A549 (cell line): ENCODE data around the gene TAC1. TPM values are rescaled to one million over a fixed set of nuclear protein-coding genes. Genes with fewer than 3 reads are reported as not detected.

Source experiments
- ATAC-seq, 2 experiments: fragments of 200-7000 bp in 1 of 2; fragments of >200 bp in 1 of 2; cut with Nextera tagmentation in 1 of 2; cut with Tn5 transposase in 1 of 2; 3 replicates each; pipeline versions ENCODE4 v1.8.0 to v1.9.1; 2018 to 2020; ENCODE audit warnings: mild to moderate bottlenecking in 1 of 2, moderate library complexity in 1 of 2
- CTCF ChIA-PET: fragments of 300-600 bp; sonication (Branson Sonifier 250); formaldehyde crosslinking; extraction: SDS; loops from one replicate; lab custom pipeline; 2021; ENCODE audit warnings: antibody characterized with exemption, inconsistent platforms; lab: Yijun Ruan, JAX
- POLR2A ChIA-PET: fragments of 350-600 bp; formaldehyde crosslinking; extraction: SDS; loops from one replicate; lab custom pipeline; 2021; ENCODE audit warnings: antibody characterized with exemption, inconsistent platforms; lab: Yijun Ruan, JAX
- DNase-seq, 2 experiments: peaks; one replicate each; pipeline versions ENCODE4 v3.0.0 to v3.0.0-alpha.2; 2011 to 2016; ENCODE audit warnings: low read depth in 1 of 2, low spot score in 1 of 2
- FAIRE-seq: peaks from 2 replicates; lab custom pipeline; 2011; peaks lifted over from hg19 to GRCh38; lab: Jason Lieb, UNC
- H3K27ac ChIP-seq, 2 experiments: fragments of >200 bp; sonication (Bioruptor Twin); formaldehyde crosslinking; 3 replicates each; pipeline ENCODE4 v1.5.1; 2016 to 2017
- H3K4me1 ChIP-seq: fragments of >200 bp; sonication (Bioruptor Twin); formaldehyde crosslinking; 3 replicates; pipeline ENCODE4 v1.6.1; 2016
- H3K4me2 ChIP-seq: fragments of >200 bp; sonication (Bioruptor Twin); formaldehyde crosslinking; 3 replicates; pipeline ENCODE4 v1.6.1; 2016
- H3K4me3 ChIP-seq: fragments of >200 bp; sonication (Bioruptor Twin); formaldehyde crosslinking; 3 replicates; pipeline ENCODE4 v1.5.1; 2016
- H3K9me3 ChIP-seq: fragments of >200 bp; sonication (Bioruptor Twin); formaldehyde crosslinking; 3 replicates; pipeline ENCODE4 v1.6.1; 2016
- BCL3 ChIP-seq: fragments of >200 bp; sonication (Bioruptor Twin); formaldehyde crosslinking; IDR thresholded peaks from 3 replicates; pipeline ENCODE4 v1.6.1; 2016
- BHLHE40 ChIP-seq: IDR thresholded peaks from 2 replicates; pipeline ENCODE4 v1.6.1; 2012; ENCODE audit warnings: low read depth, low read length, inconsistent platforms
- CBX2 ChIP-seq: fragments of 200-600 bp; sonication (generic); IDR thresholded peaks from 2 replicates; pipeline ENCODE4 v1.6.1; 2016; ENCODE audit warnings: low read depth, mild to moderate bottlenecking, borderline replicate concordance
- CHD4 ChIP-seq: fragments of 200-600 bp; sonication (generic); IDR thresholded peaks from 2 replicates; pipeline ENCODE4 v1.6.1; 2016; ENCODE audit warnings: antibody characterized with exemption, mild to moderate bottlenecking, borderline replicate concordance
- EHMT2 ChIP-seq: fragments of 200-600 bp; sonication (generic); IDR thresholded peaks from 2 replicates; pipeline ENCODE4 v1.6.1; 2016; ENCODE audit warnings: antibody characterized with exemption, low read depth, mild to moderate bottlenecking, moderate library complexity
- GATA3 ChIP-seq: IDR thresholded peaks from 2 replicates; pipeline ENCODE4 v1.6.1; 2012; ENCODE audit warnings: borderline replicate concordance
- HDAC2 ChIP-seq: fragments of 200-600 bp; sonication (generic); IDR thresholded peaks from 2 replicates; pipeline ENCODE4 v1.6.1; 2016
- HOXB13 ChIP-seq: fragments of 250-450 bp; sonication (Bioruptor Pico); IDR thresholded peaks from 2 replicates; pipeline ENCODE4 v1.5.0; 2020; ENCODE audit warnings: low read depth, mild to moderate bottlenecking, moderate library complexity
- JUN ChIP-seq, 2 experiments: fragments of >200 bp; sonication (Bioruptor Twin); formaldehyde crosslinking; IDR thresholded peaks; 2 replicates in 1 of 2; 3 replicates in 1 of 2; pipeline ENCODE4 v1.6.1; 2016 to 2017
- JUNB ChIP-seq: fragments of >200 bp; sonication (Bioruptor Twin); formaldehyde crosslinking; IDR thresholded peaks from 2 replicates; pipeline ENCODE4 v1.6.1; 2016
- KDM1A ChIP-seq: fragments of 200-600 bp; sonication (generic); IDR thresholded peaks from 2 replicates; pipeline ENCODE4 v1.6.1; 2016; ENCODE audit warnings: low read depth, mild to moderate bottlenecking
- KDM5A ChIP-seq: fragments of 200-600 bp; sonication (generic); IDR thresholded peaks from 2 replicates; pipeline ENCODE4 v1.6.1; 2016; ENCODE audit warnings: antibody characterized with exemption, mild to moderate bottlenecking
- MAZ ChIP-seq: fragments of 150-350 bp; IDR thresholded peaks from 2 replicates; pipeline ENCODE4 v1.6.1; 2014; ENCODE audit warnings: antibody characterized with exemption, low read depth, low read length, borderline replicate concordance
- MYC ChIP-seq: IDR thresholded peaks from 2 replicates; pipeline ENCODE4 v1.6.1; 2012; ENCODE audit warnings: mild to moderate bottlenecking, inconsistent platforms, low read length, improper control_type of control experiment, borderline replicate concordance
- PBX3 ChIP-seq: IDR thresholded peaks from 2 replicates; pipeline ENCODE4 v1.6.1; 2012
- RARB ChIP-seq: fragments of 250-450 bp; sonication (Bioruptor Pico); IDR thresholded peaks from 2 replicates; pipeline ENCODE4 v1.8.0; 2021; ENCODE audit warnings: mild to moderate bottlenecking, moderate library complexity
- RCOR1 ChIP-seq: fragments of 150-350 bp; IDR thresholded peaks from 2 replicates; pipeline ENCODE4 v1.6.1; 2014; ENCODE audit warnings: antibody characterized with exemption, low read length, low read depth
- ZFP36 ChIP-seq: fragments of 450-650 bp; IDR thresholded peaks from 2 replicates; pipeline ENCODE4 v1.6.1; 2014; ENCODE audit warnings: borderline replicate concordance; ENCODE audit not compliant: partially characterized antibody
- ZNF302 ChIP-seq: fragments of 250-450 bp; sonication (Bioruptor Pico); IDR thresholded peaks from 2 replicates; pipeline ENCODE4 v1.9.0; 2021; ENCODE audit warnings: inconsistent platforms, mild to moderate bottlenecking, moderate library complexity
- ZSCAN20 ChIP-seq: fragments of 250-450 bp; sonication (Bioruptor Pico); IDR thresholded peaks from 2 replicates; pipeline ENCODE4 v1.8.0; 2022; ENCODE audit warnings: mild to moderate bottlenecking, moderate library complexity
- WGBS: methylation state at CpG from one replicate; pipeline ENCODE4 v1.1.6; 2017; ENCODE audit errors: missing lambda C conversion rate; 5-methylcytosine and 5-hydroxymethylcytosine counted together
- polyA plus RNA-seq, 4 experiments: library from polyadenylated mRNA; depleted of rRNA in 3 of 4; stranded (reverse); fragments of >200 nt; fragmentation: RNase III in 1 of 4; extraction: RNeasy Plus Mini Kit Qiagen cat#74134 plus additional on column Dnase treatment in 1 of 4; gene quantifications; 2 replicates in 3 of 4; 3 replicates in 1 of 4; pipeline ENCODE4 v1.2.3, GENCODE V29; 2011 to 2017
- TF ChIP-seq, protein P1 (sequence below): IDR thresholded peaks from 2 replicates; pipeline ENCODE4 v1.6.1; 2012; ENCODE audit warnings: low read depth, borderline replicate concordance
- TF ChIP-seq, protein P2 (sequence below): fragments of 200-600 bp; sonication (generic); IDR thresholded peaks from 2 replicates; pipeline ENCODE4 v1.6.1; 2016; ENCODE audit warnings: antibody characterized with exemption, mild to moderate bottlenecking, moderate library complexity
- TF ChIP-seq, protein P3 (sequence below): fragments of >200 bp; sonication (Bioruptor Twin); formaldehyde crosslinking; IDR thresholded peaks from 3 replicates; pipeline ENCODE4 v1.5.1; 2016

Gene TAC1
- polyA plus RNA-seq, 2 of the 4 experiments (the other 2 are of a cell fraction) = not detected

DNA sequence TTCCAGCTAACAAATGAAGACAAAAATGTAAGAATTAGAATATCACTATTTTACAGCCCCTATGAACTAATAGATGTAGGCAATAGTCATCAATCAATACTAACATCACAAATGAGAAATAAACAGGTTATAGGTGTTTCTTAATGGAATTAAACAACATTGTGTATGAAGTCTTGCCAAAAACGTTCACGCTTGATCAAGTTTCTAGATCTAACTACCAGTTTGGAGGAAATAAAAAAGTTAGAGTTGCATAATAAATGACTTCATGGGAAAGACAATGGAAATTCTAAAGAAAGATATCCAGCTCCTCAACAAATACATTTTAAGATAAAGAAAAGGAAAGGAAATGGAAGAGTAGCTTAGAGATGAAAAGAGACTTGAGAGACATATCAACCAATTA lies 19.7 kb downstream of the TAC1 start:
- CTCF ChIA-PET = no interaction called here
- Histone ChIP-seq H3K4me1 (no peaks in the 10 kb centered on the region), H3K9me3 (no peaks in the 10 kb centered on the region), H3K27ac (no peak overlapping the region), H3K4me3 (no peak overlapping the region)
- DNase-seq = no peak
- WGBS = 15% methylated on average over 2 of the region's 2 CpGs
- no peak for ATAC-seq
- POLR2A ChIA-PET = no interaction called here
- FAIRE-seq = no peak
- no peak for TF ChIP-seq BCL3
- TF ChIP-seq, all 56 proteins: peak for 0
- no peak overlapping the region for H3K4me2 ChIP-seq

GRCh38 chr7:97752215-97752614 lies 20.3 kb downstream of the TAC1 start:
- ATAC-seq = no peak

DNA sequence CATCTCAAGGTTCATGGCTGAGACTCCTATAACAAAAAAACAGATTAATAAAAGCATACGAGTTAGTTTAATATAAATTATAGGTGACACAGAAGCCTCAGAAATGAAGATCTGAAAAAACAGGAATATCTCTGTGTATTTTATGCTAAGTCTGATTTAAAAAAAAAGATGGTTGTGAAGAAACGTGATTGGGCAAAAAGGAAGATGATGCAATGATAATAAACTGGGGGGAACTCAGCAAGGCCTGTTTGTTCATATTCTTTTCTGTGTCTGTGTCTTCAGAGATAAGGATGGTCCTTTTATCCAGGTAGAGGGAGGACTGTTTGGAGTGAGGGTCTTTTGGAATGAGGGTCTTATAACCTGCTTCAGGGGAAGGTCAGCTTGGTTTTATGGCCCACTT lies 25.9 kb downstream of the TAC1 start:
- Histone ChIP-seq H3K4me1 (no peaks in the 10 kb centered on the region), H3K27ac (no peak overlapping the region), H3K9me3 (no peaks in the 10 kb centered on the region), H3K4me3 (no peak overlapping the region), H3K4me2 (no peak overlapping the region)
- 17% methylated on average over 2 of the region's 2 CpGs for WGBS
- ChIA-PET CTCF (interaction anchor here (0.8 kb wide), 2 partner anchors 16 to 78 kb away, joined by 3 to 4 read pairs; no protein-coding TSS in a partner anchor), POLR2A (no interaction called here)
- FAIRE-seq = no peak
- DNase-seq = no peak
- no peak for ATAC-seq
- no peak for TF ChIP-seq ZNF302 (CRISPR knock-in tag)
- TF ChIP-seq, protein P1, sequence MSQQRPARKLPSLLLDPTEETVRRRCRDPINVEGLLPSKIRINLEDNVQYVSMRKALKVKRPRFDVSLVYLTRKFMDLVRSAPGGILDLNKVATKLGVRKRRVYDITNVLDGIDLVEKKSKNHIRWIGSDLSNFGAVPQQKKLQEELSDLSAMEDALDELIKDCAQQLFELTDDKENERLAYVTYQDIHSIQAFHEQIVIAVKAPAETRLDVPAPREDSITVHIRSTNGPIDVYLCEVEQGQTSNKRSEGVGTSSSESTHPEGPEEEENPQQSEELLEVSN = no peak
- TF ChIP-seq CBX2 = no peak
- TF ChIP-seq GATA3 = no peak
- no peak for TF ChIP-seq MAZ
- no peak for TF ChIP-seq RCOR1
- TF ChIP-seq, protein P2, sequence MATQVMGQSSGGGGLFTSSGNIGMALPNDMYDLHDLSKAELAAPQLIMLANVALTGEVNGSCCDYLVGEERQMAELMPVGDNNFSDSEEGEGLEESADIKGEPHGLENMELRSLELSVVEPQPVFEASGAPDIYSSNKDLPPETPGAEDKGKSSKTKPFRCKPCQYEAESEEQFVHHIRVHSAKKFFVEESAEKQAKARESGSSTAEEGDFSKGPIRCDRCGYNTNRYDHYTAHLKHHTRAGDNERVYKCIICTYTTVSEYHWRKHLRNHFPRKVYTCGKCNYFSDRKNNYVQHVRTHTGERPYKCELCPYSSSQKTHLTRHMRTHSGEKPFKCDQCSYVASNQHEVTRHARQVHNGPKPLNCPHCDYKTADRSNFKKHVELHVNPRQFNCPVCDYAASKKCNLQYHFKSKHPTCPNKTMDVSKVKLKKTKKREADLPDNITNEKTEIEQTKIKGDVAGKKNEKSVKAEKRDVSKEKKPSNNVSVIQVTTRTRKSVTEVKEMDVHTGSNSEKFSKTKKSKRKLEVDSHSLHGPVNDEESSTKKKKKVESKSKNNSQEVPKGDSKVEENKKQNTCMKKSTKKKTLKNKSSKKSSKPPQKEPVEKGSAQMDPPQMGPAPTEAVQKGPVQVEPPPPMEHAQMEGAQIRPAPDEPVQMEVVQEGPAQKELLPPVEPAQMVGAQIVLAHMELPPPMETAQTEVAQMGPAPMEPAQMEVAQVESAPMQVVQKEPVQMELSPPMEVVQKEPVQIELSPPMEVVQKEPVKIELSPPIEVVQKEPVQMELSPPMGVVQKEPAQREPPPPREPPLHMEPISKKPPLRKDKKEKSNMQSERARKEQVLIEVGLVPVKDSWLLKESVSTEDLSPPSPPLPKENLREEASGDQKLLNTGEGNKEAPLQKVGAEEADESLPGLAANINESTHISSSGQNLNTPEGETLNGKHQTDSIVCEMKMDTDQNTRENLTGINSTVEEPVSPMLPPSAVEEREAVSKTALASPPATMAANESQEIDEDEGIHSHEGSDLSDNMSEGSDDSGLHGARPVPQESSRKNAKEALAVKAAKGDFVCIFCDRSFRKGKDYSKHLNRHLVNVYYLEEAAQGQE = no peak
- no peak for TF ChIP-seq RARB (CRISPR knock-in tag)
- TF ChIP-seq MYC = no peak

More at GRCh38 chr7:97752215-97752614, 20.3 kb downstream of the TAC1 start:
- TF ChIP-seq CBX2 (no peak), PBX3 (no peak), RARB (CRISPR knock-in tag) (no peak), BHLHE40 (no peak), KDM1A (no peak), KDM5A (no peak), ZNF302 (CRISPR knock-in tag) (no peak), BCL3 (no peak), CHD4 (no peak), MAZ (no peak), EHMT2 (no peak), JUNB (no peak), JUN (IDR thresholded peaks at IDR 0.05) (no peak), RCOR1 (no peak), ZSCAN20 (CRISPR knock-in tag) (no peak), HOXB13 (no peak), HDAC2 (no peak), GATA3 (no peak), ZFP36 (no peak)
- TF ChIP-seq, protein P3, sequence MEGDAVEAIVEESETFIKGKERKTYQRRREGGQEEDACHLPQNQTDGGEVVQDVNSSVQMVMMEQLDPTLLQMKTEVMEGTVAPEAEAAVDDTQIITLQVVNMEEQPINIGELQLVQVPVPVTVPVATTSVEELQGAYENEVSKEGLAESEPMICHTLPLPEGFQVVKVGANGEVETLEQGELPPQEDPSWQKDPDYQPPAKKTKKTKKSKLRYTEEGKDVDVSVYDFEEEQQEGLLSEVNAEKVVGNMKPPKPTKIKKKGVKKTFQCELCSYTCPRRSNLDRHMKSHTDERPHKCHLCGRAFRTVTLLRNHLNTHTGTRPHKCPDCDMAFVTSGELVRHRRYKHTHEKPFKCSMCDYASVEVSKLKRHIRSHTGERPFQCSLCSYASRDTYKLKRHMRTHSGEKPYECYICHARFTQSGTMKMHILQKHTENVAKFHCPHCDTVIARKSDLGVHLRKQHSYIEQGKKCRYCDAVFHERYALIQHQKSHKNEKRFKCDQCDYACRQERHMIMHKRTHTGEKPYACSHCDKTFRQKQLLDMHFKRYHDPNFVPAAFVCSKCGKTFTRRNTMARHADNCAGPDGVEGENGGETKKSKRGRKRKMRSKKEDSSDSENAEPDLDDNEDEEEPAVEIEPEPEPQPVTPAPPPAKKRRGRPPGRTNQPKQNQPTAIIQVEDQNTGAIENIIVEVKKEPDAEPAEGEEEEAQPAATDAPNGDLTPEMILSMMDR = no peak
- DNase-seq (no peak), FAIRE-seq (no peak)
- ChIA-PET POLR2A (no interaction called here), CTCF (no interaction called here)
- Histone ChIP-seq H3K27ac (no peak overlapping the region), H3K4me2 (no peak overlapping the region), H3K4me1 (no peaks in the 10 kb centered on the region), H3K4me3 (no peak overlapping the region), H3K9me3 (no peaks in the 10 kb centered on the region)
- 5% methylated on average over 1 of the region's 1 CpG for WGBS
